WTC11 (cell line): Measurements from ENCODE around the gene AATK. TPM values are rescaled to one million over a fixed set of nuclear protein-coding genes. Genes with fewer than 3 reads are reported as not detected.

ENCODE experiments used
- ATAC-seq: fragments of 200-7000 bp; cut with Tn5 transposase; 2 replicates; pipeline ENCODE4 v1.10.0; 2021; ENCODE audit warnings: mild to moderate bottlenecking, moderate library complexity
- CTCF ChIA-PET: fragments of 300-600 bp; sonication (Branson Sonifier 250); formaldehyde crosslinking; loops from one replicate; lab custom pipeline; 2021; ENCODE audit warnings: antibody characterized with exemption; lab: Charles Lee
- POLR2A ChIA-PET: fragments of 350-600 bp; sonication (Branson Sonifier 250); formaldehyde crosslinking; loops from one replicate; lab custom pipeline; 2021; ENCODE audit warnings: antibody characterized with exemption; lab: Charles Lee
- DNase-seq: peaks from one replicate; pipeline ENCODE4 v3.0.0; 2021; ENCODE audit warnings: low spot score
- H3K27ac Mint-ChIP-seq: 2 replicates; pipeline ENCODE4 v1.8.0; 2021; ENCODE audit warnings: mixed read lengths
- H3K27me3 Mint-ChIP-seq: 2 replicates; pipeline ENCODE4 v1.8.0; 2021; ENCODE audit warnings: low read depth, mild to moderate bottlenecking, moderate library complexity, mixed read lengths
- H3K36me3 Mint-ChIP-seq: 2 replicates; pipeline ENCODE4 v1.8.0; 2021; ENCODE audit warnings: mixed read lengths
- H3K4me1 Mint-ChIP-seq: 2 replicates; pipeline ENCODE4 v1.8.0; 2022; ENCODE audit warnings: mixed read lengths
- H3K4me3 Mint-ChIP-seq: 2 replicates; pipeline ENCODE4 v1.8.0; 2021; ENCODE audit warnings: mild to moderate bottlenecking, moderate library complexity, mixed read lengths
- H3K9me3 Mint-ChIP-seq: 2 replicates; pipeline ENCODE4 v1.8.0; 2021; ENCODE audit warnings: mixed read lengths
- ATF1 ChIP-seq: sonication (generic); formaldehyde crosslinking; IDR thresholded peaks from 2 replicates; pipeline ENCODE4 v1.8.1; 2023; ENCODE audit warnings: mild to moderate bottlenecking, moderate library complexity, missing genetic modification reagents
- ATF2 ChIP-seq: sonication (generic); formaldehyde crosslinking; IDR thresholded peaks from 2 replicates; pipeline ENCODE4 v1.8.1; 2022; ENCODE audit warnings: low read depth, missing genetic modification reagents, borderline replicate concordance
- ELF4 ChIP-seq: sonication (generic); formaldehyde crosslinking; IDR thresholded peaks from 2 replicates; pipeline ENCODE4 v1.8.1; 2022; ENCODE audit warnings: low read depth, mild to moderate bottlenecking, moderate library complexity, missing genetic modification reagents
- FOXK1 ChIP-seq: sonication (generic); formaldehyde crosslinking; IDR thresholded peaks from 2 replicates; pipeline ENCODE4 v1.8.0; 2022; ENCODE audit warnings: mild to moderate bottlenecking, moderate library complexity, missing genetic modification reagents
- FOXP1 ChIP-seq: sonication (generic); formaldehyde crosslinking; IDR thresholded peaks from 2 replicates; pipeline ENCODE4 v1.8.0; 2022; ENCODE audit warnings: missing genetic modification reagents, mild to moderate bottlenecking, moderate library complexity, borderline replicate concordance
- IRF1 ChIP-seq: sonication (generic); formaldehyde crosslinking; IDR thresholded peaks from 2 replicates; pipeline ENCODE4 v1.8.0; 2023; ENCODE audit warnings: missing genetic modification reagents
- KAT7 ChIP-seq: sonication (generic); formaldehyde crosslinking; IDR thresholded peaks from 2 replicates; pipeline ENCODE4 v1.8.1; 2023; ENCODE audit warnings: missing genetic modification reagents, mild to moderate bottlenecking, borderline replicate concordance
- NFYB ChIP-seq: sonication (generic); formaldehyde crosslinking; conservative IDR thresholded peaks from 2 replicates; pipeline ENCODE4 v1.8.0; 2022; ENCODE audit warnings: low read depth, missing genetic modification reagents
- NR2C2 ChIP-seq: sonication (generic); formaldehyde crosslinking; IDR thresholded peaks from 2 replicates; pipeline ENCODE4 v1.8.0; 2022; ENCODE audit warnings: mild to moderate bottlenecking, missing genetic modification reagents
- NR3C1 ChIP-seq: sonication (generic); formaldehyde crosslinking; conservative IDR thresholded peaks from 2 replicates; pipeline ENCODE4 v1.8.1; 2023; ENCODE audit warnings: low read depth, mild to moderate bottlenecking, missing genetic modification reagents
- RELA ChIP-seq: sonication (generic); formaldehyde crosslinking; IDR thresholded peaks from 2 replicates; pipeline ENCODE4 v1.8.1; 2022; ENCODE audit warnings: missing genetic modification reagents, mild to moderate bottlenecking, borderline replicate concordance
- SP1 ChIP-seq: sonication (generic); formaldehyde crosslinking; conservative IDR thresholded peaks from 2 replicates; pipeline ENCODE4 v1.8.1; 2022; ENCODE audit warnings: missing genetic modification reagents
- TEAD4 ChIP-seq: sonication (generic); formaldehyde crosslinking; IDR thresholded peaks from 2 replicates; pipeline ENCODE4 v1.8.0; 2022; ENCODE audit warnings: mild to moderate bottlenecking, missing genetic modification reagents
- ZNF263 ChIP-seq: sonication (generic); formaldehyde crosslinking; IDR thresholded peaks from 2 replicates; pipeline ENCODE4 v1.8.1; 2022; ENCODE audit warnings: low read depth, mild to moderate bottlenecking, moderate library complexity, missing genetic modification reagents
- ZNF671 ChIP-seq: fragments of 250-450 bp; sonication (Bioruptor Pico); IDR thresholded peaks from 2 replicates; pipeline ENCODE4 v1.8.0; 2021; ENCODE audit warnings: mild to moderate bottlenecking
- total RNA-seq: library from RNA; stranded (reverse); gene quantifications from 3 replicates; pipeline ENCODE4 v1.2.3, GENCODE V29; 2021
- TF ChIP-seq, protein P1 (sequence below): fragments of 250-450 bp; sonication (Bioruptor Pico); IDR thresholded peaks from 2 replicates; pipeline ENCODE4 v1.9.0; 2021; ENCODE audit warnings: mild to moderate bottlenecking
- TF ChIP-seq, protein P2 (sequence below): sonication (generic); formaldehyde crosslinking; IDR thresholded peaks from 2 replicates; pipeline ENCODE4 v1.8.1; 2023; ENCODE audit warnings: mild to moderate bottlenecking, missing genetic modification reagents
- TF ChIP-seq, protein P3 (sequence below): sonication (generic); formaldehyde crosslinking; IDR thresholded peaks from 2 replicates; pipeline ENCODE4 v1.8.0; 2022; ENCODE audit warnings: mild to moderate bottlenecking, missing genetic modification reagents
- TF ChIP-seq, protein P4 (sequence below): sonication (generic); formaldehyde crosslinking; IDR thresholded peaks from 2 replicates; pipeline ENCODE4 v1.8.0; 2022; ENCODE audit warnings: mild to moderate bottlenecking, missing genetic modification reagents
- TF ChIP-seq, protein P5 (sequence below): sonication (generic); formaldehyde crosslinking; conservative IDR thresholded peaks from 2 replicates; pipeline ENCODE4 v1.8.1; 2022; ENCODE audit warnings: mild to moderate bottlenecking, missing genetic modification reagents
- TF ChIP-seq, protein P6 (sequence below): fragments of 200-600 bp; IDR thresholded peaks from 2 replicates; pipeline ENCODE4 v1.8.0; 2022; ENCODE audit warnings: antibody characterized with exemption

The AATK gene
- total RNA-seq, 1 experiment from 2014 or later: 2.9 TPM

GRCh38 chr17:81194225-81194760 lies 28.3 kb upstream of the AATK start:
- CTCF ChIA-PET: no interaction called here
- Mint-ChIP-seq H3K36me3 (peaks cover 2% of the 10 kb centered on the region; the same call in 1 of the 2 replicates), H3K27ac (no peak overlapping the region)

GRCh38 chr17:81193470-81194224 lies 27.6 kb upstream of the AATK start:
- ChIA-PET POLR2A (no interaction called here), CTCF (interaction anchor here (1.5 kb wide), 1 partner anchor 45 kb away, joined by 3 read pairs; the partner anchor contains the start of genes NDUFAF8 and TEPSIN)
- H3K9me3 Mint-ChIP-seq: no peaks in the 10 kb centered on the region
- no peak for DNase-seq
- no peak overlapping the region for H3K27ac Mint-ChIP-seq
- ATAC-seq: no peak
- no peaks in the 10 kb centered on the region for H3K4me1 Mint-ChIP-seq
- H3K27me3 Mint-ChIP-seq: no peaks in the 10 kb centered on the region
- no peak overlapping the region for H3K4me3 Mint-ChIP-seq
- peaks cover 2% of the 10 kb centered on the region; the same call in 1 of the 2 replicates for H3K36me3 Mint-ChIP-seq
- no peak for TF ChIP-seq NFYB (CRISPR knock-in tag)
- TF ChIP-seq ATF2 (CRISPR knock-in tag): no peak
- TF ChIP-seq, protein P1, sequence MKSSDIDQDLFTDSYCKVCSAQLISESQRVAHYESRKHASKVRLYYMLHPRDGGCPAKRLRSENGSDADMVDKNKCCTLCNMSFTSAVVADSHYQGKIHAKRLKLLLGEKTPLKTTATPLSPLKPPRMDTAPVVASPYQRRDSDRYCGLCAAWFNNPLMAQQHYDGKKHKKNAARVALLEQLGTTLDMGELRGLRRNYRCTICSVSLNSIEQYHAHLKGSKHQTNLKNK (CRISPR knock-in tag): no peak
- no peak for TF ChIP-seq FOXK1 (CRISPR knock-in tag)
- TF ChIP-seq, protein P2, sequence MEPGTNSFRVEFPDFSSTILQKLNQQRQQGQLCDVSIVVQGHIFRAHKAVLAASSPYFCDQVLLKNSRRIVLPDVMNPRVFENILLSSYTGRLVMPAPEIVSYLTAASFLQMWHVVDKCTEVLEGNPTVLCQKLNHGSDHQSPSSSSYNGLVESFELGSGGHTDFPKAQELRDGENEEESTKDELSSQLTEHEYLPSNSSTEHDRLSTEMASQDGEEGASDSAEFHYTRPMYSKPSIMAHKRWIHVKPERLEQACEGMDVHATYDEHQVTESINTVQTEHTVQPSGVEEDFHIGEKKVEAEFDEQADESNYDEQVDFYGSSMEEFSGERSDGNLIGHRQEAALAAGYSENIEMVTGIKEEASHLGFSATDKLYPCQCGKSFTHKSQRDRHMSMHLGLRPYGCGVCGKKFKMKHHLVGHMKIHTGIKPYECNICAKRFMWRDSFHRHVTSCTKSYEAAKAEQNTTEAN: no peak
- no peak for TF ChIP-seq ELF4 (CRISPR knock-in tag)
- no peak for TF ChIP-seq IRF1 (CRISPR knock-in tag)
- no peak for TF ChIP-seq TEAD4
- no peak for TF ChIP-seq NR2C2
- no peak for TF ChIP-seq NR3C1 (CRISPR knock-in tag)
- TF ChIP-seq ATF1: no peak
- TF ChIP-seq ZNF671 (CRISPR knock-in tag): no peak

More at GRCh38 chr17:81194225-81194760, 28.3 kb upstream of the AATK start:
- POLR2A ChIA-PET: no interaction called here
- Mint-ChIP-seq H3K27me3 (no peaks in the 10 kb centered on the region), H3K9me3 (no peaks in the 10 kb centered on the region), H3K4me1 (no peaks in the 10 kb centered on the region), H3K4me3 (no peak overlapping the region)
- TF ChIP-seq KAT7 (no peak), NFYB (CRISPR knock-in tag) (no peak), NR3C1 (CRISPR knock-in tag) (no peak), FOXP1 (CRISPR knock-in tag) (no peak), ZNF263 (CRISPR knock-in tag) (no peak), RELA (no peak), SP1 (CRISPR knock-in tag) (no peak)
- TF ChIP-seq, protein P3, sequence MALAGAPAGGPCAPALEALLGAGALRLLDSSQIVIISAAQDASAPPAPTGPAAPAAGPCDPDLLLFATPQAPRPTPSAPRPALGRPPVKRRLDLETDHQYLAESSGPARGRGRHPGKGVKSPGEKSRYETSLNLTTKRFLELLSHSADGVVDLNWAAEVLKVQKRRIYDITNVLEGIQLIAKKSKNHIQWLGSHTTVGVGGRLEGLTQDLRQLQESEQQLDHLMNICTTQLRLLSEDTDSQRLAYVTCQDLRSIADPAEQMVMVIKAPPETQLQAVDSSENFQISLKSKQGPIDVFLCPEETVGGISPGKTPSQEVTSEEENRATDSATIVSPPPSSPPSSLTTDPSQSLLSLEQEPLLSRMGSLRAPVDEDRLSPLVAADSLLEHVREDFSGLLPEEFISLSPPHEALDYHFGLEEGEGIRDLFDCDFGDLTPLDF (CRISPR knock-in tag): no peak
- TF ChIP-seq, protein P4, sequence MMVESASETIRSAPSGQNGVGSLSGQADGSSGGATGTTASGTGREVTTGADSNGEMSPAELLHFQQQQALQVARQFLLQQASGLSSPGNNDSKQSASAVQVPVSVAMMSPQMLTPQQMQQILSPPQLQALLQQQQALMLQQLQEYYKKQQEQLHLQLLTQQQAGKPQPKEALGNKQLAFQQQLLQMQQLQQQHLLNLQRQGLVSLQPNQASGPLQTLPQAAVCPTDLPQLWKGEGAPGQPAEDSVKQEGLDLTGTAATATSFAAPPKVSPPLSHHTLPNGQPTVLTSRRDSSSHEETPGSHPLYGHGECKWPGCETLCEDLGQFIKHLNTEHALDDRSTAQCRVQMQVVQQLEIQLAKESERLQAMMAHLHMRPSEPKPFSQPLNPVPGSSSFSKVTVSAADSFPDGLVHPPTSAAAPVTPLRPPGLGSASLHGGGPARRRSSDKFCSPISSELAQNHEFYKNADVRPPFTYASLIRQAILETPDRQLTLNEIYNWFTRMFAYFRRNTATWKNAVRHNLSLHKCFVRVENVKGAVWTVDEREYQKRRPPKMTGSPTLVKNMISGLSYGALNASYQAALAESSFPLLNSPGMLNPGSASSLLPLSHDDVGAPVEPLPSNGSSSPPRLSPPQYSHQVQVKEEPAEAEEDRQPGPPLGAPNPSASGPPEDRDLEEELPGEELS: no peak
- TF ChIP-seq, protein P5, sequence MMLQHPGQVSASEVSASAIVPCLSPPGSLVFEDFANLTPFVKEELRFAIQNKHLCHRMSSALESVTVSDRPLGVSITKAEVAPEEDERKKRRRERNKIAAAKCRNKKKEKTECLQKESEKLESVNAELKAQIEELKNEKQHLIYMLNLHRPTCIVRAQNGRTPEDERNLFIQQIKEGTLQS (CRISPR knock-in tag): no peak
- TF ChIP-seq, protein P6, sequence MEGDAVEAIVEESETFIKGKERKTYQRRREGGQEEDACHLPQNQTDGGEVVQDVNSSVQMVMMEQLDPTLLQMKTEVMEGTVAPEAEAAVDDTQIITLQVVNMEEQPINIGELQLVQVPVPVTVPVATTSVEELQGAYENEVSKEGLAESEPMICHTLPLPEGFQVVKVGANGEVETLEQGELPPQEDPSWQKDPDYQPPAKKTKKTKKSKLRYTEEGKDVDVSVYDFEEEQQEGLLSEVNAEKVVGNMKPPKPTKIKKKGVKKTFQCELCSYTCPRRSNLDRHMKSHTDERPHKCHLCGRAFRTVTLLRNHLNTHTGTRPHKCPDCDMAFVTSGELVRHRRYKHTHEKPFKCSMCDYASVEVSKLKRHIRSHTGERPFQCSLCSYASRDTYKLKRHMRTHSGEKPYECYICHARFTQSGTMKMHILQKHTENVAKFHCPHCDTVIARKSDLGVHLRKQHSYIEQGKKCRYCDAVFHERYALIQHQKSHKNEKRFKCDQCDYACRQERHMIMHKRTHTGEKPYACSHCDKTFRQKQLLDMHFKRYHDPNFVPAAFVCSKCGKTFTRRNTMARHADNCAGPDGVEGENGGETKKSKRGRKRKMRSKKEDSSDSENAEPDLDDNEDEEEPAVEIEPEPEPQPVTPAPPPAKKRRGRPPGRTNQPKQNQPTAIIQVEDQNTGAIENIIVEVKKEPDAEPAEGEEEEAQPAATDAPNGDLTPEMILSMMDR: no peak
- DNase-seq: no peak
- no peak for ATAC-seq
